ENCODE measurements around the gene ARHGEF19. TPM values are rescaled to one million over a fixed set of nuclear protein-coding genes. Genes with fewer than 3 reads are reported as not detected.

ARHGEF19 gene
- total RNA-seq, 4 donors from 2014 or later: 33.0 to 83.8 (median 45.7) TPM

DNA sequence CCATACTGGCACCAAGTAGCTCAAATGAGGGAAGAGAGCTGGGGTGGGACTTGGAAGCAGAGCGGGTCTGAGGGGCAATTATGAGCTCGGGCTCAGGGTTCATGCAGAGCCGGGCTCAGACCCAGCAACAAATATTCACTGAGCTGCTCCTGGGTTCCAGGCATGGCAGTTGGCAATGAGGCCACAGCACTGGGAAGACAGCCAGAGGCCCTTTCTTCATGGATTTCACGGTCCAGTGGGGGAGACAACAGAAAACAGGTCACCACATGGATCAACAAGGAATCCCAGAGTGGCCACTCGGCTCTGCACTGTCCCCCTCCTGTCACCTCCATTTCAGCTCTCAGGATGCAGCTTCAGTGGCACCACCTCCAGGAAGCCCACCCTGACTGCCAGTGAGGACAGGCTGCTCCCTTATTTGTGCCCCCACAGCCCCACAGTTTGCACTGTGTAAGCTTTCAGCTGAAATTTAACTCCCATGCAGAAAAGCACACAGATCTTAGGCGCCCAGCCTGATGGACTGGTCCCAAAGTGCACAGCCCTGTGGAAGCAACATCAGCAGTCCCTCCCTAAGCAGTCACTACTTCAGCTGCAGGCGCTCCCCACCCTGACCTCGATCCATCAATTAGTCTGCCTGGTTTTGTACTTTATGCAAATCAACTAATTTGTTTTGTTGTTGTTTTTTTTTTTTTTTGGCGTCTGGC is 22.4 kb downstream of the ARHGEF19 start:
- H3K27me3 ChIP-seq: no peaks in the 10 kb centered on the region
- H3K9me3 ChIP-seq: no peaks in the 10 kb centered on the region
- H3K27ac ChIP-seq: peak overlapping the region; percentile 69
- DNase-seq (ENCODE audit: low spot score in 2 of 2): no peak
- 32% methylated on average over 9 of the region's 9 CpGs for WGBS
- no peak overlapping the region for H3K4me3 ChIP-seq
- peaks cover 48% of the 10 kb centered on the region for H3K4me1 ChIP-seq
- TF ChIP-seq POLR2AphosphoS5 (IDR thresholded peaks at IDR 0.05): no peak
- no peak for TF ChIP-seq EP300 (IDR thresholded peaks at IDR 0.05)
- TF ChIP-seq, protein P1, sequence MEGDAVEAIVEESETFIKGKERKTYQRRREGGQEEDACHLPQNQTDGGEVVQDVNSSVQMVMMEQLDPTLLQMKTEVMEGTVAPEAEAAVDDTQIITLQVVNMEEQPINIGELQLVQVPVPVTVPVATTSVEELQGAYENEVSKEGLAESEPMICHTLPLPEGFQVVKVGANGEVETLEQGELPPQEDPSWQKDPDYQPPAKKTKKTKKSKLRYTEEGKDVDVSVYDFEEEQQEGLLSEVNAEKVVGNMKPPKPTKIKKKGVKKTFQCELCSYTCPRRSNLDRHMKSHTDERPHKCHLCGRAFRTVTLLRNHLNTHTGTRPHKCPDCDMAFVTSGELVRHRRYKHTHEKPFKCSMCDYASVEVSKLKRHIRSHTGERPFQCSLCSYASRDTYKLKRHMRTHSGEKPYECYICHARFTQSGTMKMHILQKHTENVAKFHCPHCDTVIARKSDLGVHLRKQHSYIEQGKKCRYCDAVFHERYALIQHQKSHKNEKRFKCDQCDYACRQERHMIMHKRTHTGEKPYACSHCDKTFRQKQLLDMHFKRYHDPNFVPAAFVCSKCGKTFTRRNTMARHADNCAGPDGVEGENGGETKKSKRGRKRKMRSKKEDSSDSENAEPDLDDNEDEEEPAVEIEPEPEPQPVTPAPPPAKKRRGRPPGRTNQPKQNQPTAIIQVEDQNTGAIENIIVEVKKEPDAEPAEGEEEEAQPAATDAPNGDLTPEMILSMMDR (IDR thresholded peaks at IDR 0.05): no peak
- TF ChIP-seq POLR2A (IDR thresholded peaks at IDR 0.05): no peak
- H3K36me3 ChIP-seq: no peaks in the 10 kb centered on the region

DNA sequence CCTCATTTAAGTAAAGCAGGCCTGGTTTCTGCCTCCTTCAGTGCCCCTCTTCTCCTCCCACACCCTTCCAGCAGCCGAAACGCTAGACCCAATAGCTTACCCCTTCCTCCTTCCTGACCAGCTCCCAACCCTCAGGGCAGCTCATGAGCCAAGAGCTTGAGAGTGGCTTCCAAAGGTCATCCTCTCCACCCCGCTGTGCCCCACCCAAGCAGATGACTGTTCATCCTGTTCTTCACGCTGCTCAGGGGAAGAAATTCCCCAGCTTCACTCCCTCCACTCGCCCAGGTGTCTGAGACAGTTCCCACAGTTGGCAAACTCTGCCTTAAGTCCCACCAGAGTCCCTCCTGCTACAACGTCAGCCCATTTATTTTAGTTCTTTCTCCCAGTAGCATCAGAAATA is 23.4 kb downstream of the ARHGEF19 start:
- Histone ChIP-seq H3K27ac (peak overlapping the region; percentile 69), H3K4me1 (peaks cover 57% of the 10 kb centered on the region), H3K36me3 (no peaks in the 10 kb centered on the region), H3K27me3 (no peaks in the 10 kb centered on the region), H3K9me3 (no peaks in the 10 kb centered on the region), H3K4me3 (no peak overlapping the region)
- DNase-seq (ENCODE audit: low spot score in 2 of 2): no peak
- TF ChIP-seq POLR2AphosphoS5 (IDR thresholded peaks at IDR 0.05) (no peak), POLR2A (IDR thresholded peaks at IDR 0.05) (no peak), EP300 (IDR thresholded peaks at IDR 0.05) (no peak)
- TF ChIP-seq, protein P1 (IDR thresholded peaks at IDR 0.05): no peak
- WGBS: 10% methylated on average over 6 of the region's 6 CpGs

DNA sequence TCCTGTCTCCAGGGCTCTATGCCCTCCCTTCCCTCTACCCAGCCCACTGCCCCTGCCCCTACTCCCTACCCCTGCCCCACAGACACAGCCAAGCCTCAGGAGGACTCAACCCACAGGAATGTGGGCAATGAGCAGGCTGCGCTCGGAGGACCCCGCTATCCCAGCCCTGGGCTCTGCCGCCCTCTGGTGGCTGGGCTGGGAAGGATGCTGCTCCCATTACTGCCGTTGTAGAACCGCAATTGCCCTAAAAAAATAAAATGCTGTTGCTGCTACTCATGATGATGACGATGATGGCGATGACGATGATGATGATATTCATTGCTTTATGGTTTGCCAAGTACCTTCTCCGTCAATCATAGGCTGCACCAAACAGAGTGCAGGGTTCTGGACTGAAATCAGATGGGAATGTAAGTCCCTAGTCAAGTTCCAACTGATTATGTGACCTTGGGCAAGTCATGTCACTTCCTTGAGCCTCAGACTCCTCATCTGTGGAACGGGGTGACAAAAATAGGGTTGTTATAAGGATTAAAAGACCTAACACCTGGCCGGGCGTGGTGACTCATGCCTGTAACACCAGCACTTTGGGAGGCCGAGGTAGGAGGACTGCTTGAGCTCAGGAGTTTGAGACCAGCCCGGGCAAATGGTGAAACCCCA is 24.6 kb downstream of the ARHGEF19 start:
- no peaks in the 10 kb centered on the region for H3K27me3 ChIP-seq
- H3K36me3 ChIP-seq: no peaks in the 10 kb centered on the region
- TF ChIP-seq POLR2AphosphoS5 (IDR thresholded peaks at IDR 0.05) (peak in 1 of 3 donors; percentile 23), POLR2A (IDR thresholded peaks at IDR 0.05) (no peak)
- TF ChIP-seq, protein P1 (IDR thresholded peaks at IDR 0.05): peak; percentile 92 to 95
- H3K4me3 ChIP-seq: no peak overlapping the region
- 20% methylated on average over 14 of the region's 15 CpGs for WGBS
- no peak for DNase-seq (ENCODE audit: low spot score in 2 of 2)
- H3K4me1 ChIP-seq: peaks cover 68% of the 10 kb centered on the region
- H3K9me3 ChIP-seq: no peaks in the 10 kb centered on the region
- no peak overlapping the region for H3K27ac ChIP-seq

DNA sequence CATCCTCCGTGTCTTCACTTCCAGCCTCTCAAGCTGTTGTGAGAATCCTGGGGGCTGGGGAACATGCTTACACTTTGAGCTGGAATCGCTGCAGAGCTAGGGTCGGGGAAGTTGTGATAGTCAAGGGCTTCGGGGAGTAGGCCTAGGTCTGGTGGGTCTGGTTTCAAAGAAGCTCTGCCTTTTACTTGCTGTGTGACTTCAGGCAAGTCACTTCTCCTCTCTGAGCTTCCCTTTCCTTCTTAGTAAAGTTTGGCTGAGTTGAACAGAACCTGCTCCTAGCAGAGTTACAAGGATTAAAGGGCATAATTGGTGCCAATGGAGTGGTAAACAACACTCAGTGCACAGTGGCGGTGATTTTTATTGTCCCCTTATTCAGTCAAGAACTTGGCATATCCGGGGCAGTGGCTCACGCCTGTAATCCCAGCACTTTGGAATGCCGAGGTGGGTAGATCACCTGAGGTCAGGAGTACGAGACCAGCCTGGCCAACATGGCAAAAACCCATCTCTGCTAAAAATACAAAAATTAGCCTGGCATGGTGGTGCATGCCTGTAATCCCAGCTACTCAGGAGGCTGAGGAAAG is 25.7 kb downstream of the ARHGEF19 start:
- no peaks in the 10 kb centered on the region for H3K9me3 ChIP-seq
- TF ChIP-seq POLR2A (IDR thresholded peaks at IDR 0.05) (no peak), EP300 (IDR thresholded peaks at IDR 0.05) (no peak), POLR2AphosphoS5 (IDR thresholded peaks at IDR 0.05) (no peak)
- peaks cover 74% of the 10 kb centered on the region for H3K4me1 ChIP-seq
- no peaks in the 10 kb centered on the region for H3K36me3 ChIP-seq
- DNase-seq (ENCODE audit: low spot score in 2 of 2): no peak
- no peaks in the 10 kb centered on the region for H3K27me3 ChIP-seq
- H3K4me3 ChIP-seq: no peak overlapping the region
- H3K27ac ChIP-seq: no peak overlapping the region
- 73% methylated on average over 9 of the region's 9 CpGs for WGBS

DNA sequence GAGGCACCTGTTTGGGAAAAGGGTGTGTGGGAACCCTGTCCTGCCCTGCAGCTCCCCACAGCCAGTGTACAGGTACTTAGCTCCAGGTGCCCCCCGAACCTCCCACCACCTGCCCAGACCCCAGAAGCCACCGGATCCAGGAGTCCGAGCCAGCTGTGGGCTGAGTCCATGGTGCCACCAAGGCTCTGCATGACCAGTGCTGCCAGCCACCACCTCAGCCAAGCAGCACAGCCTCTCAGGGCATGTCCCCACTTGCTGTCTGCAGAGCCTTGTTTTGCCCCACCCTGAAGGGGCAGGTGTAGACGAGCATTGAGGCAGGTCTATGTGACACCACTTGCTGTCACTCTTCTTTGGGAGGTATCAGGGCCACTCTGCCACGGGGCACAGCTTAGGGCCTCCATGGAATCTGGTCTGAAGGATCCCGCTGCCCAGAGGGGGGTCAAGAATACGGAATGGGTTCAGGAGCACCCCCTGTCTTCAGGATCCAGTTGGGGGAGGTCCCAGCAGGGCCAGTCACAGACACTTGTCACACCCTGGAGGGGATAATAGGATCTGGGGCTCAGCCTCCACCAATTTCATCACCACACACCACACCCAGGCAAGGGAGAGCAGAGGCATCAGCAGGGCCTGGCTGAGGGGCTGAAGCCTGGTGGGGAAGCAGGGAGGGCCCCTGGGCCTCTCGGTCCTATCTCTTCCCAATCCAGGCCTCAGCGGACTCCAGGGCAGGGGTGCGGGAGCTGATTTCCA is 27.7 kb downstream of the ARHGEF19 start:
- no peaks in the 10 kb centered on the region for H3K27me3 ChIP-seq
- no peaks in the 10 kb centered on the region for H3K36me3 ChIP-seq
- 72% methylated on average over 7 of the region's 10 CpGs for WGBS
- peak overlapping the region; percentile 78 for H3K27ac ChIP-seq
- H3K4me1 ChIP-seq: peaks cover 73% of the 10 kb centered on the region
- DNase-seq (ENCODE audit: low spot score in 2 of 2): no peak
- TF ChIP-seq POLR2A (IDR thresholded peaks at IDR 0.05): no peak
- TF ChIP-seq, protein P1 (IDR thresholded peaks at IDR 0.05): no peak
- no peak for TF ChIP-seq POLR2AphosphoS5 (IDR thresholded peaks at IDR 0.05)
- no peak for TF ChIP-seq EP300 (IDR thresholded peaks at IDR 0.05)
- no peaks in the 10 kb centered on the region for H3K9me3 ChIP-seq
- no peak overlapping the region for H3K4me3 ChIP-seq
